ENCODE results near the gene CBLB. TPM values are rescaled to one million over a fixed set of nuclear protein-coding genes. Genes with fewer than 3 reads are reported as not detected.

Gene CBLB
- total RNA-seq, 2 experiments from 2014 or later = 24.5 to 38.5 TPM

GRCh38 chr3:105661461-105661860 is 207.4 kb downstream of the CBLB start:
- H3K4me1 ChIP-seq (ENCODE audit: insufficient read depth, low read length, poor library complexity, severe bottlenecking) = no peaks in the 10 kb centered on the region
- no peak overlapping the region for H2AFZ ChIP-seq (ENCODE audit: low read length)
- intact Hi-C loops (cut with micrococcal nuclease; ENCODE audit: unreplicated experiment) = no loop called here
- no peaks in the 10 kb centered on the region for H4K20me1 ChIP-seq (ENCODE audit: insufficient read depth, low read length)
- BruUV-seq (replicated peaks) = no TSS peak
- no peaks in the 10 kb centered on the region for H3K79me2 ChIP-seq (ENCODE audit: insufficient read depth, low read depth, low read length)
- no peaks in the 10 kb centered on the region for H3K36me3 ChIP-seq (ENCODE audit: insufficient read depth, low read length)
- H3K27ac ChIP-seq (ENCODE audit: low read depth, low read length, poor library complexity, severe bottlenecking) = no peak overlapping the region
- no peak for DNase-seq (ENCODE audit: low spot score)
- no peak overlapping the region for H3K4me2 ChIP-seq (ENCODE audit: low read length)
- H3K9me3 ChIP-seq (ENCODE audit: low read length) = no peaks in the 10 kb centered on the region
- H3K4me3 ChIP-seq (ENCODE audit: low read depth, low read length, poor library complexity, severe bottlenecking) = no peak overlapping the region
- POLR2A ChIA-PET = interaction anchor here (0.7 to 1.0 kb wide), 4 partner anchors 8 to 1040 kb away, joined by 3 to 4 read pairs (median 3); no protein-coding TSS in a partner anchor
- TF ChIP-seq CTCF (conservative IDR thresholded peaks at IDR 0.05; ENCODE audit: low read length) = no peak
- no peak for TF ChIP-seq EZH2phosphoT487 (IDR thresholded peaks at IDR 0.05; ENCODE audit: borderline replicate concordance, low read depth, low read length)
- H3K9me2 ChIP-seq (ENCODE audit: insufficient read depth, low read length) = no peaks in the 10 kb centered on the region
- CTCF ChIA-PET (ENCODE audit: unreplicated experiment) = no interaction called here

GRCh38 chr3:105656651-105657504 is 211.9 kb downstream of the CBLB start:
- intact Hi-C loops (cut with micrococcal nuclease; ENCODE audit: unreplicated experiment) = no loop called here
- Histone ChIP-seq H3K4me3 (ENCODE audit: low read depth, low read length, poor library complexity, severe bottlenecking) (no peak overlapping the region), H3K4me1 (ENCODE audit: insufficient read depth, low read length, poor library complexity, severe bottlenecking) (peaks cover 6% of the 10 kb centered on the region), H2AFZ (ENCODE audit: low read length) (no peak overlapping the region), H3K9me2 (ENCODE audit: insufficient read depth, low read length) (no peaks in the 10 kb centered on the region), H4K20me1 (ENCODE audit: insufficient read depth, low read length) (no peaks in the 10 kb centered on the region), H3K27ac (ENCODE audit: low read depth, low read length, poor library complexity, severe bottlenecking) (no peak overlapping the region), H3K9me3 (ENCODE audit: low read length) (no peaks in the 10 kb centered on the region), H3K79me2 (ENCODE audit: insufficient read depth, low read depth, low read length) (no peaks in the 10 kb centered on the region), H3K36me3 (ENCODE audit: insufficient read depth, low read length) (no peaks in the 10 kb centered on the region), H3K4me2 (ENCODE audit: low read length) (no peak overlapping the region)
- no TSS peak for BruUV-seq (replicated peaks)
- TF ChIP-seq EZH2phosphoT487 (IDR thresholded peaks at IDR 0.05; ENCODE audit: borderline replicate concordance, low read depth, low read length) (no peak), CTCF (conservative IDR thresholded peaks at IDR 0.05; ENCODE audit: low read length) (no peak)
- POLR2A ChIA-PET = interaction anchor here (0.7 kb wide), 1 partner anchor 11 kb away, joined by 3 read pairs; no protein-coding TSS in a partner anchor
- CTCF ChIA-PET (ENCODE audit: unreplicated experiment) = no interaction called here
- no peak for DNase-seq (ENCODE audit: low spot score)

- Histone ChIP-seq H3K27ac (ENCODE audit: low read depth, low read length, poor library complexity, severe bottlenecking) (no peak overlapping the region), H3K4me2 (ENCODE audit: low read length) (no peak overlapping the region), H3K79me2 (ENCODE audit: insufficient read depth, low read depth, low read length) (no peaks in the 10 kb centered on the region), H2AFZ (ENCODE audit: low read length) (no peak overlapping the region), H3K9me3 (ENCODE audit: low read length) (no peaks in the 10 kb centered on the region), H3K4me3 (ENCODE audit: low read depth, low read length, poor library complexity, severe bottlenecking) (no peak overlapping the region), H3K36me3 (ENCODE audit: insufficient read depth, low read length) (no peaks in the 10 kb centered on the region), H3K9me2 (ENCODE audit: insufficient read depth, low read length) (no peaks in the 10 kb centered on the region), H3K4me1 (ENCODE audit: insufficient read depth, low read length, poor library complexity, severe bottlenecking) (peaks cover 6% of the 10 kb centered on the region), H4K20me1 (ENCODE audit: insufficient read depth, low read length) (no peaks in the 10 kb centered on the region)
- TF ChIP-seq CTCF (conservative IDR thresholded peaks at IDR 0.05; ENCODE audit: low read length) (no peak), EZH2phosphoT487 (IDR thresholded peaks at IDR 0.05; ENCODE audit: borderline replicate concordance, low read depth, low read length) (no peak)
- DNase-seq (ENCODE audit: low spot score) = no peak
- no TSS peak for BruUV-seq (replicated peaks)
- CTCF ChIA-PET (ENCODE audit: unreplicated experiment) = no interaction called here
- POLR2A ChIA-PET = no interaction called here
- intact Hi-C loops (cut with micrococcal nuclease; ENCODE audit: unreplicated experiment) = no loop called here
Measured at GRCh38 chr3:105653868-105654267, 214.9 kb downstream of the CBLB start.

Data from OCI-LY7 (cell line).